Vagina (tissue), 2 donors: ENCODE measurements around the gene EPB42.

ENCODE experiments used
- CTCF ChIP-seq, 3 experiments: fragments of 450-650 bp in 2 of 3; fragments of 200-600 bp in 1 of 3; sonication (generic) in 1 of 3; IDR thresholded peaks; one replicate each; pipeline ENCODE4 v1.5.1; 2017 to 2019; ENCODE audit warnings: antibody characterized with exemption in 3 of 3, mild to moderate bottlenecking in 2 of 3, moderate library complexity in 2 of 3
- POLR2A ChIP-seq, 2 donors: fragments of 450-650 bp; IDR thresholded peaks; one replicate each; pipeline ENCODE4 v1.6.1; 2017; ENCODE audit warnings: antibody characterized with exemption in 2 of 2, mild to moderate bottlenecking in 2 of 2, moderate library complexity in 2 of 2

- TF ChIP-seq CTCF (IDR thresholded peaks at IDR 0.05) (no peak), POLR2A (IDR thresholded peaks at IDR 0.05) (no peak)
Measured at GRCh38 chr15:43226436-43227305, 5.9 kb upstream of the EPB42 start.
